ENCODE results near the gene SMLR1. TPM values are rescaled to one million over a fixed set of nuclear protein-coding genes. Genes with fewer than 3 reads are reported as not detected.

SMLR1 gene
- total RNA-seq (ENCODE audit: low replicate concordance): not detected in 2 replicates

DNA sequence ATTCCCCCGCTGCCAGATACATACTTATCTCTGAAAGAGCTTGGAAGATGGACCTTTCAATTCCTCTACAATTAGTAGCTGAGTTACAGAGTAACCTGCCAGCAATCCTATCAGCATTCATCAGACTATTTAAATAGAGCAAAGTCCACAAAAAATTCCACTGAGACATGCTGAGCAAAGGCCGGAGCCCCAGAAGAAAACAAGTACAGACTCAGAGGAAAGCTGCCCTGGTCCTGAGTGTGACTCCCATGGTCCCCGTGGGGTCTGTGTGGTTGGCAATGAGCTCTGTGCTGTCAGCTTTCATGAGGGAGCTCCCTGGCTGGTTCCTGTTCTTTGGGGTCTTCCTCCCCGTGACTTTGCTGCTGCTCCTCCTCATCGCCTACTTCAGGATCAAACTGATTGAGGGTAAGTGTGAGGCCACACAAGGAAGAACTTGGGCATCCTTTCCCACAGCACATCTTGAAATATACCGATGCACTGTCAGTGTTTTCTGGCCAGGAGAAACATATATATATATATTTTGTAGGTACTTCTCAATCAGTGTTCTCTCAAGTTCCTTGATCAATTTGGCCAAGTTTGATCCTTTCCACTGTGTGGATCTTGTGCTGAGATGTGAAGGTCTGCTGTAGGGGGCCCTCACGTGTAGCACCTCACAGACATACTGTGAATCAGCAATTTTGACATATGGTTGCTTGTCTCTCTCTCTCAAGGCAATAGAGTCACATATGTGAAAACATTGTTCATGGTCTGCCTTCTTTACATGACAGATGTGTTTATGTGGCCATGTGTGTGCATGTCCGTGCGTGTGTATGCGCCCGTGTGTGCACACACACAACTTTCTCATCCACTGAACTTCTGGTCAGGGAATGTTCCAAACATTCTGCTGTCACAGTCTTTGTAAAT, at the start of gene SMLR1:
Gene SMLR1 (plus strand): TSS at position 160 of the 903 bp plus-strand sequence. CDS start 8 bp downstream, at position 168.
- DNase-seq (ENCODE audit: low read depth): no peak
- H3K4me3 ChIP-seq (ENCODE audit: low read depth, low read length): no peak within 1 kb of the TSS
- no peak for TF ChIP-seq CTCF (IDR thresholded peaks at IDR 0.05; ENCODE audit: insufficient read depth, low read length)

DNA sequence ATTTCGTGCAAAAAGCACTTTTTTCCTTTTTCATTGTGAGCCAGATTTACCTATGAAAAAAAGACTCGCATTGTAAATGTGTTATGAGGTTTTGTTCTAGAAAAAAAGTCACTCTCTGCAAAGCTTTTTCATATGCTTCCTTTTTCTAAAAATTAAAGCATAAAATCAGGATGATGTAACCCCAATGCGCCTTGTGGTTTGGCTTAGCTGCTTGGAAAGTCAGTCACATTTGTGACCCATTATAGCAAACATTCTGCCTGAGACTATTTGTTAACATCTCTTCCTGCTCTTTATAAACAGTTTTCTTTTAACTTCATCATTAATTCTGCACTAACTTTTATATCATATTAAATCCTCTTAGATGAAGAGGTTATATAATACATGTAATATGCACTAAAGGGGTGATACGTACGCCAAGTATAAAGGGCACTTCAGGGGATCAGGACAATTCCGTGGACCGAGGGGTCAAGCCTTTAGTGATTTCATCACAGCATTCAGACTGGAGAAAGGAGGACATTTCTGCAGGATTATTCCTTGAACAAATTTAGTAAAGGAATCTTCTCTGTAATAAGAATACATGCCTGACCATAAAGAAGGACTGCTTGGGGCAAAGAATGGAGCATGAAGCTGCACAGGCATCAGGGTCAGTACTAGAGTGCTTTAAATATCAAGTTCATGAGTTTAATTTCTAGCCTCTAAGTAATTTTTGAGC, 48.1 kb upstream of the SMLR1 start:
- DNase-seq (ENCODE audit: low read depth): peak; percentile 83
- TF ChIP-seq CTCF (IDR thresholded peaks at IDR 0.05; ENCODE audit: insufficient read depth, low read length): no peak
- peak overlapping the region; percentile 29 for H3K4me3 ChIP-seq (ENCODE audit: low read depth, low read length)

DNA sequence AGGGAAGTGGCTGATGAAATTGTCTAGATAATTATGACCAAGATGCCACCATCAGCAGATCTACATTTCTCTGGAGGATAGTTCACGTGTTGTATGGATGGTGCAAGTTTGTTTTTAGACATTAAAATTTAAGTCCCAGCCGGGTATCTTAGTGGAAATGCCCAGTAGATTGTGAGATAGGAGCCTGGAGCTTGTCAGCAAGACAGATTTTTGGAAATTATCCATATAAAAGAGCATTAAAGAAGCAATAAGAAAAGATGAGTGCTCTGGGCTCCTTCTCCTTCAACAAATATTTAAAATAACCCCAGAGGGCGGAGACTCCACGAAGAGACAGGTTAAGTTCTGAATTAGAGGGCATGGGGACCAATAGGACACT, 47.6 kb upstream of the SMLR1 start:
- no peak overlapping the region for H3K4me3 ChIP-seq (ENCODE audit: low read depth, low read length)
- DNase-seq (ENCODE audit: low read depth): peak; percentile 64
- no peak for TF ChIP-seq CTCF (IDR thresholded peaks at IDR 0.05; ENCODE audit: insufficient read depth, low read length)

GRCh38 chr6:130780122-130780521, 47.1 kb upstream of the SMLR1 start:
- DNase-seq (ENCODE audit: low read depth): peak; percentile 14
- TF ChIP-seq CTCF (IDR thresholded peaks at IDR 0.05; ENCODE audit: insufficient read depth, low read length): no peak
- no peak overlapping the region for H3K4me3 ChIP-seq (ENCODE audit: low read depth, low read length)

DNA sequence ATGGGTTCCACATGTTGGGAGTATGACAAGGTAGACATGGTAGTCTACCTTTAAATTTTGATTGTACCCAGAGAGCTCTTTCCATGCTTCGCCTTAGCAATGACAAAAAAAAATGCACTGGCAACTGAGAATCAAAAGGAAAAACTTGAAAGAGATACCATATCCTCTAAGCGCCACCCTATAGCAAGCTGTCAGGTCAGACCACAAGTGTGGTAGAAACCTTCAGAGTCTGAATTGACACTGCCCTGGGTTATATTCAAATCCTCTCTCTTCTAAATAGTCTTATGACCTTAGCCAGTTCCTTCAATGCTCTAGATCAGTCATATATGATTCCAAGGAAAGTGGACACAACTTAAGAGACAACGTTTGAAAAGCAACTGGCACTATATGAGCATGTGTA, 45.6 kb upstream of the SMLR1 start:
- DNase-seq (ENCODE audit: low read depth): no peak
- no peak for TF ChIP-seq CTCF (IDR thresholded peaks at IDR 0.05; ENCODE audit: insufficient read depth, low read length)
- H3K4me3 ChIP-seq (ENCODE audit: low read depth, low read length): no peak overlapping the region

GRCh38 chr6:130783416-130784107, 43.6 kb upstream of the SMLR1 start:
- no peak for TF ChIP-seq CTCF (IDR thresholded peaks at IDR 0.05; ENCODE audit: insufficient read depth, low read length)
- peak; percentile 56 for DNase-seq (ENCODE audit: low read depth)
- no peak overlapping the region for H3K4me3 ChIP-seq (ENCODE audit: low read depth, low read length)

Measured in fibroblast of the aortic adventitia (primary cell).